B cell (primary cell): ENCODE data around the gene TMEM163. TPM values are rescaled to one million over a fixed set of nuclear protein-coding genes. Genes with fewer than 3 reads are reported as not detected.

ENCODE experiments used
- ATAC-seq: fragments of 200-7000 bp; cut with Tn5 transposase; one replicate; pipeline ENCODE4 v1.10.0; 2021; ENCODE audit warnings: low read depth, mild to moderate bottlenecking, moderate number of reproducible peaks, moderate library complexity
- CTCF ChIA-PET: fragments of 350-600 bp; sonication (Branson Sonifier 250); formaldehyde crosslinking; loops from one replicate; lab custom pipeline; 2021; ENCODE audit warnings: antibody characterized with exemption, inconsistent platforms; lab: Charles Lee
- POLR2A ChIA-PET: fragments of 350-600 bp; sonication (Branson Sonifier 250); formaldehyde crosslinking; loops from one replicate; lab custom pipeline; 2021; ENCODE audit warnings: antibody characterized with exemption; lab: Charles Lee
- DNase-seq: peaks from one replicate; pipeline ENCODE4 v3.0.0; 2013
- H2AFZ ChIP-seq: 2 replicates; pipeline ENCODE4 v1.6.1; 2012; ENCODE audit warnings: mild to moderate bottlenecking, low read depth, low read length; ENCODE audit not compliant: insufficient read depth, poor library complexity, severe bottlenecking
- H3K27ac ChIP-seq, 2 donors: 1 replicate in 1 of 2; 2 replicates in 1 of 2; pipeline ENCODE4 v1.5.1; 2012 to 2013; ENCODE audit warnings: low read length in 2 of 2, mild to moderate bottlenecking in 2 of 2, moderate library complexity in 1 of 2
- H3K27me3 ChIP-seq, 4 experiments: fragments of 200-600 bp in 1 of 4; sonication (generic) in 1 of 4; replicated peaks in 1 of 4; 1 replicate in 2 of 4; 2 replicates in 2 of 4; pipeline versions ENCODE4 v1.6.1 to v1.7.0; 2013 to 2016; ENCODE audit warnings: low read length in 3 of 4, mild to moderate bottlenecking in 2 of 4, mixed read lengths in 1 of 4, moderate library complexity in 1 of 4; ENCODE audit not compliant: insufficient read depth in 4 of 4, control insufficient read depth in 3 of 4; ENCODE audit errors: control extremely low read depth in 1 of 4
- H3K36me3 ChIP-seq, 2 experiments: replicated peaks in 1 of 2; 1 replicate in 1 of 2; 2 replicates in 1 of 2; pipeline versions ENCODE4 v1.6.1 to v1.7.1; 2013; ENCODE audit warnings: low read length in 1 of 2; ENCODE audit not compliant: insufficient read depth in 2 of 2, control insufficient read depth in 1 of 2; ENCODE audit errors: control extremely low read depth in 1 of 2, extremely low read depth in 1 of 2
- H3K4me1 ChIP-seq, 2 donors: fragments of 200-600 bp in 1 of 2; sonication (generic) in 1 of 2; 1 replicate in 1 of 2; 2 replicates in 1 of 2; pipeline versions ENCODE4 v1.5.1 to v1.6.1; 2013 to 2017; ENCODE audit warnings: low read length in 2 of 2; ENCODE audit not compliant: control insufficient read depth in 2 of 2, insufficient read depth in 2 of 2
- H3K4me2 ChIP-seq: replicated peaks from 2 replicates; pipeline ENCODE3; 2012; ENCODE audit warnings: mild to moderate bottlenecking, low read depth, low read length; ENCODE audit not compliant: poor library complexity, severe bottlenecking
- H3K4me3 ChIP-seq, 5 experiments: fragments of 200-600 bp in 1 of 5; sonication (generic) in 1 of 5; 1 replicate in 3 of 5; 2 replicates in 2 of 5; pipeline versions ENCODE4 v1.5.1 to v1.7.0; 2011 to 2016; ENCODE audit warnings: low read length in 4 of 5, mild to moderate bottlenecking in 4 of 5, low read depth in 2 of 5, control low read depth in 1 of 5, moderate library complexity in 1 of 5; ENCODE audit not compliant: insufficient read depth in 1 of 5; ENCODE audit errors: control extremely low read depth in 1 of 5, extremely low read depth in 1 of 5
- H3K79me2 ChIP-seq: fragments of 200-600 bp; sonication (generic); one replicate; pipeline ENCODE4 v1.6.0; 2016; ENCODE audit warnings: low read length; ENCODE audit not compliant: control insufficient read depth, insufficient read depth
- H3K9ac ChIP-seq: fragments of 200-600 bp; sonication (generic); 2 replicates; pipeline ENCODE4 v1.6.1; 2017; ENCODE audit warnings: mild to moderate bottlenecking, low read length, moderate library complexity
- H3K9me3 ChIP-seq, 3 donors: one replicate each; pipeline versions ENCODE4 v1.6.1 to v1.7.1; 2013; ENCODE audit warnings: low read length in 2 of 3; ENCODE audit not compliant: control insufficient read depth in 2 of 3, insufficient read depth in 1 of 3; ENCODE audit errors: control extremely low read depth in 1 of 3
- H4K20me1 ChIP-seq: 2 replicates; pipeline ENCODE4 v1.6.0; 2012; ENCODE audit warnings: mild to moderate bottlenecking, low read length; ENCODE audit not compliant: insufficient read depth, control insufficient read depth, poor library complexity, severe bottlenecking
- H3K27ac Mint-ChIP-seq: one replicate; pipeline ENCODE4 v1.8.0; 2021; ENCODE audit warnings: mixed read lengths
- H3K27me3 Mint-ChIP-seq: one replicate; pipeline ENCODE4 v1.8.0; 2021; ENCODE audit warnings: mixed read lengths
- H3K4me1 Mint-ChIP-seq: one replicate; pipeline ENCODE4 v1.8.0; 2021; ENCODE audit warnings: mixed read lengths
- H3K4me3 Mint-ChIP-seq: one replicate; pipeline ENCODE4 v1.8.0; 2021; ENCODE audit warnings: mixed read lengths
- H3K9me3 Mint-ChIP-seq: one replicate; pipeline ENCODE4 v1.8.0; 2022; ENCODE audit warnings: mixed read lengths; ENCODE audit not compliant: insufficient read depth
- EZH2 ChIP-seq: IDR thresholded peaks from 2 replicates; pipeline ENCODE4 v1.6.1; 2012; ENCODE audit warnings: borderline replicate concordance, low read depth, mild to moderate bottlenecking, moderate library complexity, low read length; ENCODE audit not compliant: insufficient read depth, poor library complexity, severe bottlenecking
- WGBS: methylation state at CpG from one replicate; pipeline ENCODE4 v1.1.5; 2013; ENCODE audit warnings: missing lambda C conversion rate; ENCODE audit not compliant: insufficient coverage; 5-methylcytosine and 5-hydroxymethylcytosine counted together
- intact Hi-C: fragments of 100-400 bp; cut with micrococcal nuclease; formaldehyde crosslinking; loops from one replicate; pipeline ENCODE4 v1.10.0; 2022
- polyA plus RNA-seq: library from polyadenylated mRNA; depleted of rRNA; stranded (reverse); fragments of >200 nt; gene quantifications from 2 replicates; pipeline ENCODE4 v1.2.3, GENCODE V29; 2012
- total RNA-seq, 2 donors: library from RNA; stranded (reverse); fragments of 120-200 nt in 1 of 2; gene quantifications; 1 replicate in 1 of 2; 2 replicates in 1 of 2; pipeline versions ENCODE4 v1.2.3 to v1.2.4, GENCODE V29; 2013 to 2022
- TF ChIP-seq, protein P1 (sequence below): fragments of 200-600 bp; IDR thresholded peaks from one replicate; pipeline ENCODE4 v1.8.0; 2022; ENCODE audit warnings: antibody characterized with exemption, mild to moderate bottlenecking

TMEM163 gene
- total and polyA plus RNA-seq, 2 donors (not counting 1 experiment from before 2014, with no cell fraction given) = 2.6 to 5.6 TPM

DNA sequence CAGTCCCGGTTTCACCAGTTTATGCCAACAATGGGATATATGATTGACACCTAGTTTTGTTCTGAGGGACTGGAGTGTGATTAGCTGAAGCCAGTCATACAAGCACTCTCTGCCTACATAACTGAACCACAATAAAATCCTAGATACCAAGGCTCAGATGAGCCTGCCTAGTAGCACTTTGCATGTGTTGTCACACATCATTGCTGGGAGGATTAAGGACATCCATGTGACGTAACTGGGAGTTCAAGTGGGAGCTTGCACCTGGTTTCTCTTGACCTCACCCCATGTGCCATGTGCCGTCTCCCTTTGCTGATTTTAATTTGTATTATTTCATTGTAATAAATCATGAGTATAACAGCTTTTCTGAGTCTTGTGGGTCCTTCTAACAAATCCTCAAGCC, 90.3 kb downstream of the TMEM163 start:
- ATAC-seq = no peak

DNA sequence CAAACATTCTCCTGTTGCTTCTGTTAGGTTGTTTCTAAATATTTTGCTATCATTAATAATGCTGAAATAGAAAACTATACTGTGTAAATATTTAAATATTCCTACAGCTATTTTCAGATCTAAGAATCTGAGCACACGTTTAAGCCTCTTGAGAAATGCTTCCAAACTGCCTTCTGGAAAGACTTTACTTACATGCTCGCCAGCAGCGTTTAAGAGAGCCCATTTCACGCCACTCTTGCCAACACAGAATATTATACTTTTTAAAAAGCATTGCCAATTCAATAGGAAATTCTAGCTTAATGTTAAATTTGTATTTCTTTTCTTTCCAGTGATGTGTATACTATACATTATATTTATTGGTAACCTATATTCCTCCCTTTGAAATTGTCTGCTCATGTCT, 92.0 kb downstream of the TMEM163 start:
- Mint-ChIP-seq H3K4me1 (peaks cover 21% of the 10 kb centered on the region), H3K9me3 (no peaks in the 10 kb centered on the region), H3K27me3 (no peaks in the 10 kb centered on the region), H3K27ac (no peak overlapping the region), H3K4me3 (no peak overlapping the region)
- no peak overlapping the region for H3K4me3 ChIP-seq
- H4K20me1 ChIP-seq = no peaks in the 10 kb centered on the region
- H3K79me2 ChIP-seq = no peaks in the 10 kb centered on the region
- WGBS = 80% methylated on average over 1 of the region's 4 CpGs
- no peaks in the 10 kb centered on the region for H3K9me3 ChIP-seq
- peaks cover 0 to 16% of the 10 kb centered on the region in 2 donors for H3K4me1 ChIP-seq
- no peaks in the 10 kb centered on the region for H3K36me3 ChIP-seq
- DNase-seq (no peak), ATAC-seq (no peak)
- POLR2A ChIA-PET = no interaction called here
- CTCF ChIA-PET = interaction anchor here (0.6 kb wide), 1 partner anchor 1187 kb away, joined by 3 read pairs; no protein-coding TSS in a partner anchor
- H3K9ac ChIP-seq = no peak overlapping the region
- no peak overlapping the region for H3K4me2 ChIP-seq
- no peak overlapping the region for H2AFZ ChIP-seq
- H3K27me3 ChIP-seq = no peaks in the 10 kb centered on the region
- intact Hi-C loops = no loop called here
- TF ChIP-seq, protein P1, sequence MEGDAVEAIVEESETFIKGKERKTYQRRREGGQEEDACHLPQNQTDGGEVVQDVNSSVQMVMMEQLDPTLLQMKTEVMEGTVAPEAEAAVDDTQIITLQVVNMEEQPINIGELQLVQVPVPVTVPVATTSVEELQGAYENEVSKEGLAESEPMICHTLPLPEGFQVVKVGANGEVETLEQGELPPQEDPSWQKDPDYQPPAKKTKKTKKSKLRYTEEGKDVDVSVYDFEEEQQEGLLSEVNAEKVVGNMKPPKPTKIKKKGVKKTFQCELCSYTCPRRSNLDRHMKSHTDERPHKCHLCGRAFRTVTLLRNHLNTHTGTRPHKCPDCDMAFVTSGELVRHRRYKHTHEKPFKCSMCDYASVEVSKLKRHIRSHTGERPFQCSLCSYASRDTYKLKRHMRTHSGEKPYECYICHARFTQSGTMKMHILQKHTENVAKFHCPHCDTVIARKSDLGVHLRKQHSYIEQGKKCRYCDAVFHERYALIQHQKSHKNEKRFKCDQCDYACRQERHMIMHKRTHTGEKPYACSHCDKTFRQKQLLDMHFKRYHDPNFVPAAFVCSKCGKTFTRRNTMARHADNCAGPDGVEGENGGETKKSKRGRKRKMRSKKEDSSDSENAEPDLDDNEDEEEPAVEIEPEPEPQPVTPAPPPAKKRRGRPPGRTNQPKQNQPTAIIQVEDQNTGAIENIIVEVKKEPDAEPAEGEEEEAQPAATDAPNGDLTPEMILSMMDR = no peak
- no peak for TF ChIP-seq EZH2
- no peak overlapping the region for H3K27ac ChIP-seq

More for the DNA sequence above, 90.3 kb downstream of the TMEM163 start:
- no peaks in the 10 kb centered on the region for H4K20me1 ChIP-seq
- no peak overlapping the region for H3K4me3 ChIP-seq
- TF ChIP-seq EZH2 = no peak
- TF ChIP-seq, protein P1 = no peak
- ChIA-PET CTCF (no interaction called here), POLR2A (no interaction called here)
- H3K9ac ChIP-seq = no peak overlapping the region
- no peak overlapping the region for H2AFZ ChIP-seq
- H3K9me3 ChIP-seq = no peaks in the 10 kb centered on the region
- intact Hi-C loops = no loop called here
- no peaks in the 10 kb centered on the region for H3K27me3 Mint-ChIP-seq
- H3K4me1 ChIP-seq = peaks cover 0 to 6% of the 10 kb centered on the region in 2 donors
- H3K27me3 ChIP-seq = no peaks in the 10 kb centered on the region
- peaks cover 9% of the 10 kb centered on the region for H3K4me1 Mint-ChIP-seq
- no peaks in the 10 kb centered on the region for H3K36me3 ChIP-seq
- no peak overlapping the region for H3K27ac ChIP-seq
- no peak overlapping the region for H3K4me3 Mint-ChIP-seq
- no peaks in the 10 kb centered on the region for H3K9me3 Mint-ChIP-seq
- H3K4me2 ChIP-seq = no peak overlapping the region
- H3K27ac Mint-ChIP-seq = no peak overlapping the region
- no CpG with 5 or more reads among the region's 3 CpGs for WGBS
- no peaks in the 10 kb centered on the region for H3K79me2 ChIP-seq
- DNase-seq = no peak
